Fibroblast of skin of right quadriceps (primary cell): ENCODE results near the gene RIPK1.
"Not testable (repeated sequence)": the region's sequence is repeated elsewhere in the genome, so short reads cannot be mapped to it uniquely, and the experiment has no call there.

Experiments
- DNase-seq: peaks from one replicate; pipeline ENCODE4 v3.0.0-alpha.2; 2013

The RIPK1 gene

DNA sequence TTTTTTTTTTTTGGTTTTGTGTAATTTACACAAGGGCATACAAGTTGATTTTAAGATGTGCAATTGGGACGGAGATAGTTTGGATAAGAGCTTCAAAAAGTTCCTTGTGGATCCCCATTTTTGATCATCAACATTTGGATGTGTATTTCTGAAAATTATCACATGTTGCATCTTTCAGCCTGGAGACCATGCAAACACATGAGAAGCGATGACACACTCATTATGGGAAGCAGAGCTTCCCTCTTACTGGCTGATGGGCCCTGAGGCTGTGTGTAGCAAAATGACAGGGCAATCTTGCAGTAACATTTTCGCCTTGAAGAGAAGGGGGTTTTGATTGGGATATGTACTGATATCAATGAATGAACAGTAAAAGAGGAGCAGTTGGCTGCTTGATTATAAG, 22.0 kb upstream of the RIPK1 start:
- DNase-seq: no peak

- DNase-seq: not testable (repeated sequence)
Measured at GRCh38 chr6:3048009-3048408, 20.3 kb upstream of the RIPK1 start.

GRCh38 chr6:3052481-3053230, 15.6 kb upstream of the RIPK1 start:
- no peak for DNase-seq

DNA sequence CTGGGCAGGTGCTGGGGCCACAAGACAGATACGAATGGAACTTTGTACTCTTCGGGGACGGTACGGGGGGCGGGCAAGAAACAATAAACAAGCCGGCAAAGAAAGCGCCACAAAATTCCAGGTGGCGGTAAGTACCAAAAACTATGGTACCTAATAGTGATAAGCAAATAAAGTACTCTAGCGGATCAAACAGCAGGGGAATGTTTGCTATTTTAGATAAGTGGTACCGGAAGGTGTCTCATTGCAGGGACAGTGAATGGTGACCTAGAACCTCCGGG, 15.1 kb upstream of the RIPK1 start:
- DNase-seq: no peak

DNA sequence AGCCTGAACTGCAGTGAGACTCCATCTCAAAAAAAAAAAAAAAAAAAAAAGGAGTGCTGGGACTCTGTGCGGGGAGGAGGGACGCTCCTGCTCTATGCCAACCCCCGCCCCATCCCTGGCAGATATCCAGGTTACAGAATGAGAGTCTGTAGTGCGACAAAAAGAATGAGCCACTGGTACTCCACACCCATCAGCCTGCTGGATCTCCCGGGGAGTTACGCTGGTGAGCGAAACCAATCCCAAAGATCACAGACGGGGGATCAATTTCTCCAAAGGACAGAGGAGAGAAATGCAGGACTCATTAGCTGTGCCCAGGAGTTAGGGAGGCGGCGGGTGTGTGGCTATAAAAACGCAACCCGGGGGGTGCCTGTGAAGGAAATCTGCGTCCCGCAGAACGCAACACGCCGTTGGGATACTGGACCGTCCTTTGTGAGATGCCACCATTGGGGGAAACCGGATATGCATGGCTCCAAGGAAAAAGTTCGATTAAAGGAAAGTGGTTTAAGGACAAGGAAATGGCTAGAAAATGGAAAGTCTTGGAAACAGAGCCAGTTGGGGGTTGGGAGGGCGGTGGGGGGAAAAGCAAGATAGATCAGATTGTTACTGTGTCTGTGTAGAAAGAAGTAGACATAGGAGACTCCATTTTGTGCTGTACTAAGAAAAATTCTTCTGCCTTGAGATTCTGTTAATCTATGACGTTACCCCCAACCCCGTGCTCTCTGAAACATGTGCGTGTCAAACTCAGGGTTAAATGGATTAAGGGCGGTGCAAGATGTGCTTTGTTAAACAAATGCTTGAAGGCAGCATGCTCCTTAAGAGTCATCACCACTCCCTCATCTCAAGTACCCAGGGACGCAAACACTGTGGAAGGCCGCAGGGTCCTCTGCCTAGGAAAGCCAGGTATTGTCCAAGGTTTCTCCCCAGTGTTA, 13.8 kb upstream of the RIPK1 start:
- DNase-seq: peak; percentile 57

- not testable (repeated sequence) for DNase-seq
Measured at GRCh38 chr6:3055158-3055499, 13.2 kb upstream of the RIPK1 start.

DNA sequence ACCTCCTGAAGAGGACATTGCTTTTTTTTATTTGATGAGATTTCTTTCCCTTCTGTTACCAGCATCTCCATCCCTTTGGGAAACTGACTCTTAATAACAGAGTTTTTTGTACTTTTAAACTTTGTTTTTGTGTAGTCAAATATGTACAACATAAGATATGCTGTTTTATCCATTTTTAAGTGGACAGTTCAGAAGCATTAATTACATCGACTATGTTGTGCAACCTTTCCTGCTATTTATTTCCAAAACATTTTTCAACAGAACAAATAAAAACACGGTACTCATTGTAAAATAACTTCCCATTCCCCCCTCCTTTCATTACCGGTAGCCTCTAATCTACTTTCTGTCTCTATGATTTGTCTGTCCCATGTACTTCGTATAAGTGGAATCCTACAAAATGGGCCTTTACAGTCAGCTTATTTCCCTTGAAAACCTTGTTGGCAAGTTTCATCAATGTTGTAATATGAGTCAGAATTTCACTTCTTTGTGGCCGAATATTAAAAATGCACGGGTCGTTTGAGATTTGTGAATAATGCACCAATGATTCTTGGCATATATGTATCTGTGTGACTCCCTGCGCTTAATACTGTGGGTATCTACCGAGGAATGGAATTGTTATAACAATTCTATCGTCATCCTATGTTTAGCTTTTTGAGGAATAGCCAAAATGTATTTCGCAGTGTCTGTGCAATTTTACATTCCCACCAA, 11.1 kb upstream of the RIPK1 start:
- peak; percentile 41 for DNase-seq

DNA sequence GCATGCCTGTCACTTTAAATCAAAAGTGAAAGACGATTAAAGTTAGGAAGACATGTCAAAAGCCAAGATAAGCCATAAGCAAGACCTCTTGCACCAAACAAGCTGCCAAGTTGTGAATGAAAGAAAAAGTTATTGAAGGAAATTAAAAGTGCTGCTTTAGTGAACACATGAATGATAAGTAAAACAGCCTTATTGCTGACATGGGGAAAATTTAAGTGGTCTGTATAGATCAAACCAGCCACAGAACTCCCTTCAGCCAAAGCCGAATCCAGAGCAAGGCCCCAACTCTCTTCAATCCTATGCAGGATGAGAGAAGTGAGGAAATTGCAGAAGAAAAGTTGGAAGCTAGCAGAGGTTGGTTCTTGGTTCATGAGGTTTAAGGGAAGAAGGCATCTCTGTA, 9.3 kb upstream of the RIPK1 start:
- no peak for DNase-seq

DNA sequence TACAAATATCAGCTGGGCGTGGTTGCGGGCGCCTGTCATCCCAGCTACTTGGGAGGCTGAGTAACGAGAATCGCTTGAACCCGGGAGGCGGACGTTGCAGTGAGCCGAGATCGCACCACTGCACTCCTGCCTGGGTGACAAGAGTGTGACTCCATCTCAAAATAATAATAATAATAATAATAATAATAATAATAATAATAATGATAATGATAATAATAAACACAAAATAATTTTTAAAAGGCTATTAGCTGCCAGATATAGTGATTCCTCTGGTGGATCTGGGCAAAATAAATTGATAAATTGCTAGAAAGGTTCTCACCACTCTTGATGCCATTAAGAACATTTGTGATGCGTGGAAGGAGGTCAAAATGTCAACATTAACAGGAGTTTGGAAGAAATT, 8.2 kb upstream of the RIPK1 start:
- not testable (repeated sequence) for DNase-seq

DNA sequence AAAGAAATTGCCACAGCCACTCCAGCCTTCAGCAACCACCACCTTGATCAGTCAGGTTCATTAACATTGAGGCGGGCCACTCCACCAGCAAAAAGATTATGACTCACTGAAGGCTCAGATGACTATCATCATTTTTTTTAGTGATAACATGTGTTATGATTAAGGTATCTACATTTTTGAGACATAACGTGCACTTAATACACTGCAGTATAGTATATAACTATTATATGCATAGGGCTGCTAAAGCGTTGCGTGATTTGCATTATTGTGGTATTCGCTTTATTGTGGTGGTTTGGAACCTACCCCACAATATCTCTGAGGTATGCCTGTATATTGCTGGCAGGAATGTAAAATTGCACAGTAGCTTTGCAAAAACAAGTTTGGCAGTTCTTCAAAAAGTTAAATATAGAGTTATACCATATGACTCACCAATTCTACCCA, 6.8 kb upstream of the RIPK1 start:
- DNase-seq: peak; percentile 97

DNA sequence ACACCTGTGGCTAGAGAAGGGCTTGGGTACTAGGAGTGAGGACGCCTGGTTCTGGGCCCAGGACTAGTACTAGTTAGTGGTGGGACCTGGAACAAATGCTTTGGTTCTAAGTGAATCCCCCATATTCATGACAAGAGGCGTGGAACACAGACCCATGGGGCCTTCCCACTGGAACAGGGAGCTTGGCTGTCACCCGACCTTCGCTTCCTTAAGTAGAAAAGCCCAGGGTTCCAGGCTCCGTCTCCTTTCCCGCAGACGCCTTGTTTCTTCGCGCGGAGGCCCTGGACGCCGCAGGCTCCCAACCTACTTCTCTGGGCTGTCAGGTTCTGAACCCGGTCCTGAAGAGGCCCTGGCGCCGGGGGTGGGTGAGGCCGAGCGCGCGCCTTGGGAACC, 5.0 kb upstream of the RIPK1 start:
- DNase-seq: not testable (repeated sequence)

DNA sequence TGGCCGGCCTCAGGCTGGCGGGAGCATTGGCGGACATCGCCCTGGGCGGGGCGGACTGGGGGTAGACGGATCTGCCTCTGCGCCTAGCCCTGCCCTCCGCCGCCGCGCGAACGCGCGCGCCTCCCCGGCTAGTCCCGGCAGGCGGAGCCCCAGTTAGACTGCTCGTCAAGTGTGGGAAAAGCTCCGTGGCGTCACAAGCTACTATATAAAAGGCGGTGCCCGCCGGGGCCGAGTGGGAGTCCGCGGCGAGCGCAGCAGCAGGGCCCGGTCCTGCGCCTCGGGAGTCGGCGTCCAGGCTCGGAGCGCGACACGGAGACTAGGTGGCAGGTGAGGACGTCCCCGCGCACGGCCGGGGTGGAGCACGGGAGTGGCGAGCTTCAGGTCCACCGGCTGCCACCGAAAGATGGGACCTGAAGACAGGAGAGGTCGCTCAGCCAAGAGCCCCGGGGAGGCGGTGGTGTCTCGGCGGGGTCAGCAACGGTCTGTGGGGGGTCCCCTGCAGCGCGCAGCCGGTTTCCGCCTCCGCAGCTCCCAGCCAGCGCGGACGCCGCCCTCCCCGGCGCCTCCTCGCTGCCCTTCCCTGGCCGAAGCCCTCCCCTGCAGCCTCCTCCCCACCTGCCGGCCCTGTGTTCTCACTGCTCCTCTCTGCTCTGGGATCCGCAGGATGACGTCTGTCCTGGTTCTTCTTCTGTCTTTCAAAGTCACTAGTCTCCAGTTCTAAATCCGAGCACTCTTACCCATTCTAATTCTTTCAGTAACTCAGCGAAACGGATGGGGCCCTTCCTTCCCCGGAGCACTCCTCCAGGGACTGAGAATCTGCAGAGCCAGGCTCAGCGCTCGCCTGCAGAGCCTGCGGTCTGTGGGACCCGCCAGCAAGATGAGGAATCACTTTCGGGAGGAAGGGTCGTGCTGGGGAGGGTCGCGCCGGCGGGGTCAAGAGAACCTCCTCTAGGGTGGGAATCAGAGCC, 4.3 kb upstream of the RIPK1 start:
- peak; percentile 89 for DNase-seq

- DNase-seq: no peak
Measured at GRCh38 chr6:3071568-3071967, 3.3 kb downstream of the RIPK1 start.

- DNase-seq: no peak
Measured at GRCh38 chr6:3072798-3073197, 4.5 kb downstream of the RIPK1 start.

GRCh38 chr6:3073382-3073781, 5.1 kb downstream of the RIPK1 start:
- no peak for DNase-seq

DNA sequence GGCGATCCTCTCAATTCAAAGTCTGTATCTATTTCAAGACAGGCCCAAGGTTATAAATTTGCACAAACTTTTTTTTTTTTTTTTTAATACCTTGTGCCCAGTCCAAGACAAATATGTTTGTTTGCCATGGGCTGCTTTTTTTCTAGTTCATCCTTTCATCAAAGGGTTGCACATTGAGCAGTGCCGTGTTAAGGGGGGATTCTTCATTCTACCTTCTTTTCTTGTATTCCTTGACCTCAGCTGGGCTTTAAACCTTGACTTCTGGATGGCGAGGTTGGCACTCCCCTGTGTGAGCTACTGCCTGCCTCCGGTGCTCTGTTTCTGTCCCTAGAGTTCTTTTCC, 7.4 kb downstream of the RIPK1 start:
- no peak for DNase-seq

DNA sequence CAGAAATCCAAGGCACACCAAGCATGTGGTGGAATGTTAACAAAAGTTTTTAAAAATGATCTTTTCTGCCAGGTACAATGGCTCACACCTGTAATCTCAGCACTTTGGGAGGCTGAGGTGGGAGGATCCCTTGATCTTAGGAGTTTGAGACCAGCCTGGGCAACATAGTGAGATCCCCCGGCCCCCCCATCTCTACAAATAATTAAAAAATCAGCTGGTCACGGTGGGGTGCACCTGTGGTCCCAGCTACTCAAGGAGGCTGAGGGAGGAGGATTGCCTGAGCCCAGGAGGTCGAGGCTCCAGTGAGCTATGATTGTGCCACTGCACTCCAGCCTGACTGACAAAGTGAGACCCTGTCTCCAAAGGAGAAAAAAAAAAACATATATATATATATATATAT, 8.0 kb downstream of the RIPK1 start:
- no peak for DNase-seq

DNA sequence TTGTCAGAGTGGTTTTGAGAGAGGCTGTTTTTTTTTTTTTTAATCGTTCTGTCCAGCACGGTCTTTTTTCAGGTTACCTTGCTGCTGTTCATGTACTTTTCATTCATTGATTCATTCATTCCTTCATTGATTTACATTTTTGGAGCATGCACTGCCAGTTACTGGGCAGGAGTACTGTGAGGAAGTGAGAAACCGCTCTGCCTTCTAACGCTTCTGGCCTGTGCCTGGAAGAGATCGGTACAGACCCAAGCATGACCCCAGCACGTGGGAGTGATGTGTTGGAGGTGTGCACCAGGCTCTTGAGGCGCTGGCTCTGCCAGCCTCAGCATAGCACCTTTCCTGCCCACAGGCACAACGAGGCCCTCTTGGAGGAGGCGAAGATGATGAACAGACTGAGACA, 9.1 kb downstream of the RIPK1 start:
- no peak for DNase-seq

DNA sequence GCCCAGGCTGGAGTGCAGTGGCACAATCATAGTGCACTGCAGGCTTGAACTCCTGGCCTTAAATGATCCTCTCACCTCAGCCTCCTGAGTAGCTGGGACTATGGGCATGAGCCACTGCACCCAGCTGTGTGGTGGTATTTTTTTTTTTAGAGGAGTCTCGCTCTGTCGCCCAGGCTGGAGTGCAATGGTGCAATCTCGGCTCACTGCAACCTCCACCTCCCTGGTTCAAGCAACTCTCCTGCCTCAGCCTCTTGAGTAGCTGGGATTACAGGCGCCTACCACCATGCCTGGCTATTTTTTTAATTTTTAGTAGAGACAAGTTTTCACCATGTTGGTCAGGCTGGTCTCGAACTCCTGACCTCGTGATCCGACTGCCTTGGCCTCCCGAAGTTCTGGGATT, 10.7 kb downstream of the RIPK1 start:
- DNase-seq: not testable (repeated sequence)

GRCh38 chr6:3079682-3080081, 11.4 kb downstream of the RIPK1 start:
- DNase-seq: no peak

GRCh38 chr6:3081960-3082359, 13.7 kb downstream of the RIPK1 start:
- DNase-seq: no peak

DNA sequence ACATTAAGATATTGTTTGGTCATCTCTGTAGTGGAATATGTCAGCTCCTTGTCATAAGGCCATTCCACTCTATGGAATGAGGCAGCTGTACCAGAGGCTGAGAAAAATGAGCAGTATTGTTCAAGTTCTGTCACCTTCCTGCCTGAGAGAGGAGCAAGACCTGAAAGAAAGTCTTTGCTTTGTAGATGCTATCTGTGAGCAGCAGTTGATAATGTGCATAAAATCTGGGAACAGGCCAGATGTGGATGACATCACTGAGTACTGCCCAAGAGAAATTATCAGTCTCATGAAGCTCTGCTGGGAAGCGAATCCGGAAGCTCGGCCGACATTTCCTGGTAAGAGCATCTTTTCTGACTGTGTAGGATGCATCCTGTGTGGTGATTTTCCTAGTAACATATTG, 16.8 kb downstream of the RIPK1 start:
- no peak for DNase-seq
